Liver (tissue), 9 donors: ENCODE data around the gene DGKD. TPM values are rescaled to one million over a fixed set of nuclear protein-coding genes. Genes with fewer than 3 reads are reported as not detected.

Experiments
- DNase-seq: peaks from one replicate; pipeline ENCODE4 v3.0.0-alpha.2; 2017; ENCODE audit warnings: low spot score
- H3K27ac ChIP-seq, 2 donors: one replicate each; pipeline ENCODE4 v1.7.0; 2013; ENCODE audit warnings: inconsistent platforms in 2 of 2, low read length in 2 of 2, control low read depth in 1 of 2, low read depth in 1 of 2, mild to moderate bottlenecking in 1 of 2
- H3K27me3 ChIP-seq, 4 donors: one replicate each; pipeline versions ENCODE4 v1.6.1 to v1.7.0; 2013; ENCODE audit warnings: low read length in 3 of 4, inconsistent platforms in 1 of 4, mild to moderate bottlenecking in 1 of 4, moderate library complexity in 1 of 4; ENCODE audit not compliant: control insufficient read depth in 4 of 4, insufficient read depth in 4 of 4
- H3K36me3 ChIP-seq, 4 donors: one replicate each; pipeline versions ENCODE4 v1.6.1 to v1.7.0; 2013; ENCODE audit warnings: low read length in 3 of 4, mild to moderate bottlenecking in 3 of 4, low read depth in 1 of 4, moderate library complexity in 1 of 4; ENCODE audit not compliant: control insufficient read depth in 4 of 4, insufficient read depth in 3 of 4
- H3K4me1 ChIP-seq, 4 donors: one replicate each; pipeline versions ENCODE4 v1.6.1 to v1.7.0; 2013; ENCODE audit warnings: low read length in 3 of 4, mild to moderate bottlenecking in 3 of 4, moderate library complexity in 1 of 4; ENCODE audit not compliant: control insufficient read depth in 4 of 4, insufficient read depth in 4 of 4
- H3K4me3 ChIP-seq, 3 donors: one replicate each; pipeline versions ENCODE4 v1.6.1 to v1.7.0; 2013; ENCODE audit warnings: low read length in 3 of 3, control low read depth in 1 of 3, low read depth in 1 of 3, mild to moderate bottlenecking in 1 of 3
- H3K9ac ChIP-seq, 2 donors: one replicate each; pipeline ENCODE4 v1.7.0; 2013; ENCODE audit warnings: low read length in 2 of 2, mild to moderate bottlenecking in 2 of 2, moderate library complexity in 2 of 2, control low read depth in 1 of 2, low read depth in 1 of 2
- H3K9me3 ChIP-seq, 4 donors: one replicate each; pipeline versions ENCODE4 v1.6.1 to v1.7.0; 2013; ENCODE audit warnings: low read length in 3 of 4; ENCODE audit not compliant: control insufficient read depth in 4 of 4
- EGR1 ChIP-seq, 2 donors: IDR thresholded peaks; 2 replicates each; pipeline ENCODE4 v1.6.1; 2016 to 2018; ENCODE audit warnings: antibody characterized with exemption in 2 of 2, low read depth in 2 of 2
- FOXA1 ChIP-seq: IDR thresholded peaks from 2 replicates; pipeline ENCODE4 v1.6.1; 2016; ENCODE audit warnings: antibody characterized with exemption
- FOXA2 ChIP-seq: IDR thresholded peaks from 2 replicates; pipeline ENCODE4 v1.6.1; 2016; ENCODE audit warnings: antibody characterized with exemption
- GABPA ChIP-seq, 2 donors: IDR thresholded peaks in 1 of 2; conservative IDR thresholded peaks in 1 of 2; 2 replicates each; pipeline ENCODE4 v1.6.1; 2016; ENCODE audit warnings: antibody characterized with exemption in 2 of 2, mild to moderate bottlenecking in 1 of 2, moderate library complexity in 1 of 2
- HNF4A ChIP-seq, 2 donors: conservative IDR thresholded peaks; 2 replicates each; pipeline ENCODE4 v1.6.1; 2016; ENCODE audit warnings: antibody characterized with exemption in 2 of 2, mild to moderate bottlenecking in 2 of 2
- HNF4G ChIP-seq: IDR thresholded peaks from 2 replicates; pipeline ENCODE4 v1.6.1; 2016; ENCODE audit warnings: antibody characterized with exemption
- JUND ChIP-seq, 2 donors: IDR thresholded peaks; 2 replicates each; pipeline ENCODE4 v1.6.1; 2016; ENCODE audit warnings: antibody characterized with exemption in 2 of 2
- NR2F2 ChIP-seq: IDR thresholded peaks from 2 replicates; pipeline ENCODE4 v1.6.1; 2016; ENCODE audit warnings: antibody characterized with exemption
- RAD21 ChIP-seq, 2 donors: IDR thresholded peaks; 2 replicates each; pipeline ENCODE4 v1.6.1; 2016; ENCODE audit warnings: antibody characterized with exemption in 2 of 2, mild to moderate bottlenecking in 2 of 2
- RXRA ChIP-seq, 2 donors: IDR thresholded peaks; 2 replicates each; pipeline ENCODE4 v1.6.1; 2017 to 2018; ENCODE audit warnings: antibody characterized with exemption in 2 of 2, mild to moderate bottlenecking in 1 of 2
- SP1 ChIP-seq: IDR thresholded peaks from 2 replicates; pipeline ENCODE4 v1.6.1; 2018; ENCODE audit warnings: antibody characterized with exemption, mild to moderate bottlenecking
- TAF1 ChIP-seq: conservative IDR thresholded peaks from 2 replicates; pipeline ENCODE4 v1.6.1; 2016; ENCODE audit warnings: antibody characterized with exemption, mild to moderate bottlenecking
- YY1 ChIP-seq: IDR thresholded peaks from 2 replicates; pipeline ENCODE4 v1.6.1; 2016; ENCODE audit warnings: antibody characterized with exemption, mild to moderate bottlenecking
- WGBS: extraction: QIAGEN DNeasy Blood & Tissue Kit; methylation state at CpG from one replicate; pipeline ENCODE4 v1.1.7; 2013; 5-methylcytosine and 5-hydroxymethylcytosine counted together
- polyA plus RNA-seq, 2 donors: library from polyadenylated mRNA; stranded (reverse) in 1 of 2; unstranded in 1 of 2; fragments of 200-250 nt in 1 of 2; fragments of >200 nt in 1 of 2; fragmentation: Nextera tagmentation in 1 of 2; extraction: Ambion mirVana in 1 of 2; gene quantifications; one replicate each; pipeline versions ENCODE4 v1.2.1 to v1.2.3, GENCODE V29; 2013 to 2015
- total RNA-seq, 2 donors: library from RNA; depleted of rRNA; stranded (reverse); fragments of >200 nt; gene quantifications; one replicate each; pipeline ENCODE4 v1.2.3, GENCODE V29; 2014
- TF ChIP-seq, protein P1 (sequence below): IDR thresholded peaks from 2 replicates; pipeline ENCODE4 v1.6.1; 2016; ENCODE audit warnings: antibody characterized with exemption
- TF ChIP-seq, protein P2 (sequence below): fragments of 150-350 bp; IDR thresholded peaks from 2 replicates; pipeline ENCODE4 v1.5.1; 2017; ENCODE audit warnings: improper control_type of control experiment, low read depth, low read length; ENCODE audit not compliant: missing input control
- TF ChIP-seq, protein P3 (sequence below): IDR thresholded peaks from 2 replicates; pipeline ENCODE4 v1.6.1; 2016; ENCODE audit warnings: antibody characterized with exemption, mild to moderate bottlenecking
- TF ChIP-seq, protein P4 (sequence below): IDR thresholded peaks from 2 replicates; pipeline ENCODE4 v1.6.1; 2016; ENCODE audit warnings: antibody characterized with exemption
- donor health status: healthy.
- donor health status: healthy.
- donor health status: healthy.
- donor health status: healthy.
- donor health status: healthy.

Gene DGKD
- total and polyA plus RNA-seq, 4 donors = 4.8 to 16.4 (median 8.2) TPM

DNA sequence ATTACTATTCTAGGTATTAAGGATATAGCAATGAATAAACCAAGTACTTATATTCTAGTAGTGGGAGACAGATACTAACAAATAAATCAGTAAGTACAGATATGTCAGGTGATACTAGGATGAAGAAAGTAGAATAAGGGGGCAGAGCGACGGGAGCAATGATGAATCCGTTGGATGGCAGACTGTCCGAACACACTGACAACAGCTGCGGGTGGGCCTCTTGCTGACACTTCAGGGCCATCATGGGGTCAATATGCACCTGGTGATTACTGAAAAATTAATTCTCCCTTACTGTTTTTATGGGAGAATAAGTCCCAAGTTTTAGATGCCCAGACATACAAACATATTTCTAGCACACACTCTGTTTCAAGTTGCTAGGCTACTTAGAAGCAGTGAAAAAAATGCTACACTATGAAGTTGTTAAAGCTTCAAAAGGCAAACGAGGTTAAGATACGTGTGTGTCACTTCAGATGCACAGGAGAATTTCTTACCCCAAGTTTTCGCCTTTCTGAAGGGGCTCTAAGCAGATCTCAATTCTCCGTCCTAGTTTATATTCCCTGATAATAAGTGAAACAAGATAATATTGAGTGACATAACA lies 133.6 kb downstream of the DGKD start:
- 92% methylated on average over 9 of the region's 9 CpGs for WGBS
- DNase-seq = no peak
- Histone ChIP-seq H3K36me3 (peaks cover 16 to 67% (median 50%) of the 10 kb centered on the region in 4 donors), H3K27me3 (no peaks in the 10 kb centered on the region), H3K4me1 (peaks cover 0 to 3% (median 0%) of the 10 kb centered on the region in 4 donors), H3K27ac (no peak overlapping the region), H3K4me3 (no peak overlapping the region), H3K9me3 (no peaks in the 10 kb centered on the region), H3K9ac (no peak overlapping the region)
- TF ChIP-seq EGR1 (IDR thresholded peaks at IDR 0.05; ENCODE audit: low read depth in 2 of 2) (no peak), YY1 (no peak), HNF4A (conservative IDR thresholded peaks at IDR 0.05) (no peak), NR2F2 (no peak), FOXA2 (no peak), JUND (IDR thresholded peaks at IDR 0.05) (no peak), FOXA1 (no peak), HNF4G (no peak), GABPA (IDR thresholded peaks at IDR 0.05 in 1 of 2, conservative IDR thresholded peaks at IDR 0.05 in 1 of 2) (no peak), RAD21 (IDR thresholded peaks at IDR 0.05) (no peak), TAF1 (no peak), RXRA (IDR thresholded peaks at IDR 0.05) (no peak), SP1 (no peak)
- TF ChIP-seq, protein P1, sequence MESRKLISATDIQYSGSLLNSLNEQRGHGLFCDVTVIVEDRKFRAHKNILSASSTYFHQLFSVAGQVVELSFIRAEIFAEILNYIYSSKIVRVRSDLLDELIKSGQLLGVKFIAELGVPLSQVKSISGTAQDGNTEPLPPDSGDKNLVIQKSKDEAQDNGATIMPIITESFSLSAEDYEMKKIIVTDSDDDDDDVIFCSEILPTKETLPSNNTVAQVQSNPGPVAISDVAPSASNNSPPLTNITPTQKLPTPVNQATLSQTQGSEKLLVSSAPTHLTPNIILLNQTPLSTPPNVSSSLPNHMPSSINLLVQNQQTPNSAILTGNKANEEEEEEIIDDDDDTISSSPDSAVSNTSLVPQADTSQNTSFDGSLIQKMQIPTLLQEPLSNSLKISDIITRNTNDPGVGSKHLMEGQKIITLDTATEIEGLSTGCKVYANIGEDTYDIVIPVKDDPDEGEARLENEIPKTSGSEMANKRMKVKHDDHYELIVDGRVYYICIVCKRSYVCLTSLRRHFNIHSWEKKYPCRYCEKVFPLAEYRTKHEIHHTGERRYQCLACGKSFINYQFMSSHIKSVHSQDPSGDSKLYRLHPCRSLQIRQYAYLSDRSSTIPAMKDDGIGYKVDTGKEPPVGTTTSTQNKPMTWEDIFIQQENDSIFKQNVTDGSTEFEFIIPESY = no peak
- TF ChIP-seq, protein P2, sequence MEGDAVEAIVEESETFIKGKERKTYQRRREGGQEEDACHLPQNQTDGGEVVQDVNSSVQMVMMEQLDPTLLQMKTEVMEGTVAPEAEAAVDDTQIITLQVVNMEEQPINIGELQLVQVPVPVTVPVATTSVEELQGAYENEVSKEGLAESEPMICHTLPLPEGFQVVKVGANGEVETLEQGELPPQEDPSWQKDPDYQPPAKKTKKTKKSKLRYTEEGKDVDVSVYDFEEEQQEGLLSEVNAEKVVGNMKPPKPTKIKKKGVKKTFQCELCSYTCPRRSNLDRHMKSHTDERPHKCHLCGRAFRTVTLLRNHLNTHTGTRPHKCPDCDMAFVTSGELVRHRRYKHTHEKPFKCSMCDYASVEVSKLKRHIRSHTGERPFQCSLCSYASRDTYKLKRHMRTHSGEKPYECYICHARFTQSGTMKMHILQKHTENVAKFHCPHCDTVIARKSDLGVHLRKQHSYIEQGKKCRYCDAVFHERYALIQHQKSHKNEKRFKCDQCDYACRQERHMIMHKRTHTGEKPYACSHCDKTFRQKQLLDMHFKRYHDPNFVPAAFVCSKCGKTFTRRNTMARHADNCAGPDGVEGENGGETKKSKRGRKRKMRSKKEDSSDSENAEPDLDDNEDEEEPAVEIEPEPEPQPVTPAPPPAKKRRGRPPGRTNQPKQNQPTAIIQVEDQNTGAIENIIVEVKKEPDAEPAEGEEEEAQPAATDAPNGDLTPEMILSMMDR = no peak
- TF ChIP-seq, protein P3, sequence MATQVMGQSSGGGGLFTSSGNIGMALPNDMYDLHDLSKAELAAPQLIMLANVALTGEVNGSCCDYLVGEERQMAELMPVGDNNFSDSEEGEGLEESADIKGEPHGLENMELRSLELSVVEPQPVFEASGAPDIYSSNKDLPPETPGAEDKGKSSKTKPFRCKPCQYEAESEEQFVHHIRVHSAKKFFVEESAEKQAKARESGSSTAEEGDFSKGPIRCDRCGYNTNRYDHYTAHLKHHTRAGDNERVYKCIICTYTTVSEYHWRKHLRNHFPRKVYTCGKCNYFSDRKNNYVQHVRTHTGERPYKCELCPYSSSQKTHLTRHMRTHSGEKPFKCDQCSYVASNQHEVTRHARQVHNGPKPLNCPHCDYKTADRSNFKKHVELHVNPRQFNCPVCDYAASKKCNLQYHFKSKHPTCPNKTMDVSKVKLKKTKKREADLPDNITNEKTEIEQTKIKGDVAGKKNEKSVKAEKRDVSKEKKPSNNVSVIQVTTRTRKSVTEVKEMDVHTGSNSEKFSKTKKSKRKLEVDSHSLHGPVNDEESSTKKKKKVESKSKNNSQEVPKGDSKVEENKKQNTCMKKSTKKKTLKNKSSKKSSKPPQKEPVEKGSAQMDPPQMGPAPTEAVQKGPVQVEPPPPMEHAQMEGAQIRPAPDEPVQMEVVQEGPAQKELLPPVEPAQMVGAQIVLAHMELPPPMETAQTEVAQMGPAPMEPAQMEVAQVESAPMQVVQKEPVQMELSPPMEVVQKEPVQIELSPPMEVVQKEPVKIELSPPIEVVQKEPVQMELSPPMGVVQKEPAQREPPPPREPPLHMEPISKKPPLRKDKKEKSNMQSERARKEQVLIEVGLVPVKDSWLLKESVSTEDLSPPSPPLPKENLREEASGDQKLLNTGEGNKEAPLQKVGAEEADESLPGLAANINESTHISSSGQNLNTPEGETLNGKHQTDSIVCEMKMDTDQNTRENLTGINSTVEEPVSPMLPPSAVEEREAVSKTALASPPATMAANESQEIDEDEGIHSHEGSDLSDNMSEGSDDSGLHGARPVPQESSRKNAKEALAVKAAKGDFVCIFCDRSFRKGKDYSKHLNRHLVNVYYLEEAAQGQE = no peak

DNA sequence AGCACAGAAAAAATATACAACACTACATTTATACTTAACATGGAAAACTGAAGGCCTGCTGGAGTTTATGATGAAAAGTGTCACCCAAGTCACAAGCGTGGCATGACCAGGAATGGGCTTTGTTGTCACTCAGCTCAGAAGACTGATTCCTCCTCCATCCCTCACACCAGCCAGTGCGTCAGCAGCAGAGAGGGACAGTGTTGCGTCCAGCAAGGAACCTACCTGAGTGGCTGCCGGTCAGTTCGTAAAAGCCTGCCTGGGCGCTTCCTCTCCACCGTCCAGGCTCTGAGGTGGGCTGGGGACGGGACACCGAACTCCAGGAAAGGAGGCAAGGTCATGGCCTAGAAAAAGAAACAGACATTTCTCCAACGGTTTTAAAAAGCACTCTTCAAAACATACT lies 134.8 kb downstream of the DGKD start:
- no peaks in the 10 kb centered on the region for H3K27me3 ChIP-seq
- TF ChIP-seq, protein P3 = no peak
- TF ChIP-seq JUND (IDR thresholded peaks at IDR 0.05) (no peak), EGR1 (IDR thresholded peaks at IDR 0.05; ENCODE audit: low read depth in 2 of 2) (no peak), YY1 (no peak), FOXA2 (no peak), RAD21 (IDR thresholded peaks at IDR 0.05) (no peak), HNF4G (no peak), TAF1 (no peak), HNF4A (conservative IDR thresholded peaks at IDR 0.05) (no peak), GABPA (IDR thresholded peaks at IDR 0.05 in 1 of 2, conservative IDR thresholded peaks at IDR 0.05 in 1 of 2) (no peak)
- TF ChIP-seq, protein P4, sequence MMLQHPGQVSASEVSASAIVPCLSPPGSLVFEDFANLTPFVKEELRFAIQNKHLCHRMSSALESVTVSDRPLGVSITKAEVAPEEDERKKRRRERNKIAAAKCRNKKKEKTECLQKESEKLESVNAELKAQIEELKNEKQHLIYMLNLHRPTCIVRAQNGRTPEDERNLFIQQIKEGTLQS = no peak
- no peak for DNase-seq
- peaks cover 16 to 68% (median 52%) of the 10 kb centered on the region in 4 donors for H3K36me3 ChIP-seq
- H3K9ac ChIP-seq = no peak overlapping the region
- no peak overlapping the region for H3K4me3 ChIP-seq
- H3K4me1 ChIP-seq = peaks cover 0 to 3% (median 0%) of the 10 kb centered on the region in 4 donors
- no peaks in the 10 kb centered on the region for H3K9me3 ChIP-seq
- H3K27ac ChIP-seq = no peak overlapping the region
- 95% methylated on average over 10 of the region's 10 CpGs for WGBS
